Measurements from ENCODE around the gene SULT1C4.
"Not testable (repeated sequence)": the region's sequence is repeated elsewhere in the genome, so short reads cannot be mapped to it uniquely, and the experiment has no call there.

The SULT1C4 gene

GRCh38 chr2:108409768-108410167 is 32.0 kb downstream of the SULT1C4 start:
- FAIRE-seq: no peak

GRCh38 chr2:108412995-108413710 is 35.4 kb downstream of the SULT1C4 start:
- DNase-seq (ENCODE audit: insufficient read length, low spot score) (no peak), FAIRE-seq (no peak)

More at GRCh38 chr2:108409768-108410167, 32.0 kb downstream of the SULT1C4 start:
- DNase-seq (ENCODE audit: insufficient read length, low spot score): no peak

DNA sequence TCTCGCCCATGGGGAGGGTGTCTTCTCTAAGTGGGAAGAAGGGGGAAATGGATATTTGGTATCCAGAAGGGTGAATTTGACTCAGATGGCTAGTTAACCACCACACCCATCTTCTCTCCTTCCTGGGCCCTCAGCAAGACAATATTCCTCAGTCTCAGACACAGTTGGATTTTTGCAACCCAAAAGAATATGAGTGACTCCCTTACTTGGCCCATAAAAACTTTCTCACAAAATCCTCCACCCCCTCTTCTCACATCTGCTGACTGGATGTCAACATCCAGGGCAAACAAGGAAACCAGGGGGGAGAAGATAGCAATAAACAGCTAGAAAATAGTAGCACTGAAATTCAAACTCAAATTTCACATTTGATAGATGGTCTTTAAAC is 35.9 kb downstream of the SULT1C4 start:
- DNase-seq (ENCODE audit: insufficient read length, low spot score): no peak
- no peak for FAIRE-seq

GRCh38 chr2:108414256-108414876 is 36.6 kb downstream of the SULT1C4 start:
- FAIRE-seq: no peak
- no peak for DNase-seq (ENCODE audit: insufficient read length, low spot score)

GRCh38 chr2:108414945-108415344 is 37.2 kb downstream of the SULT1C4 start:
- FAIRE-seq (no peak), DNase-seq (ENCODE audit: insufficient read length, low spot score) (no peak)

DNA sequence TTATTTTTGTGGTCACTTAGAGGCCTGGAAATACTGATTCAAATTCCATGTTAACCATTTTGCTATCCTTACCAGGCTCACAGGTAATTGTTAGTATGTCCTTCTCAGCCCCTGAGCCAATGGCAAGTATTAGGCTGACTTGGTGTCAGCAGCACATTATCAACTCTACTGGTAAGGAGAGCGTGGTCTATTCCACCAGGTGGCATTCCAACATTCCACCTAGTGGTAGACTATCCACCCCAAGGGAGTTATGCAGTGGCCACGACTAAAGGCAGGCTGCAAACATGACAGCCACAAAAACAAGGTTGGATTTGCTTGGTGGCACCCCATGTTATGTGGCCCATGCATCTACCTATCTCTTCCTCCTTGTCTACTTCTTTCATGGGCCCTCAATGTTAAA is 39.5 kb downstream of the SULT1C4 start:
- DNase-seq (ENCODE audit: insufficient read length, low spot score) (no peak), FAIRE-seq (no peak)

DNA sequence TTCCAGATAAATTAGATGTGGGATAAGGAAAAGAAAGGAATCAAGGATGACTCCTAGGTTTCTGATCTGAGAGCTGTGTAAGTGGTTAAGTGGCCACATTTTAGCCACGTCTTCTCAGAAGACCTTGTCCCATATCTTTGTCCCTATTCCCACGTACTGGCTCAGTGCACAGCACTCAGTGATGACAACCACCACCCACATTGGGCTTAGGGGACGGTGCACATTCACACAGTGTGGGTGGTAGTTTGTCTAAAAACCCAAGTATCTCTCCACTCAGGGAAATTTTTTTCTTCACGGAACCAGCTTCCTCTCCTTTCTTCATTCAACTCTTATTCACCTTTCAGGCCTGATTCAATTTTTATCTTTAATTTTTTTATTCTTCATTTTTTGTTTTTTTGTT is 40.7 kb downstream of the SULT1C4 start:
- FAIRE-seq: no peak

GRCh38 chr2:108423067-108423466 is 45.3 kb downstream of the SULT1C4 start:
- no peak for FAIRE-seq
- no peak for DNase-seq (ENCODE audit: insufficient read length, low spot score)

More for the DNA sequence above, 40.7 kb downstream of the SULT1C4 start:
- DNase-seq (ENCODE audit: insufficient read length, low spot score): no peak

- FAIRE-seq: no peak
- DNase-seq (ENCODE audit: insufficient read length, low spot score): no peak
These were observed 45.9 kb downstream of the SULT1C4 start for GRCh38 chr2:108423502-108424251.

DNA sequence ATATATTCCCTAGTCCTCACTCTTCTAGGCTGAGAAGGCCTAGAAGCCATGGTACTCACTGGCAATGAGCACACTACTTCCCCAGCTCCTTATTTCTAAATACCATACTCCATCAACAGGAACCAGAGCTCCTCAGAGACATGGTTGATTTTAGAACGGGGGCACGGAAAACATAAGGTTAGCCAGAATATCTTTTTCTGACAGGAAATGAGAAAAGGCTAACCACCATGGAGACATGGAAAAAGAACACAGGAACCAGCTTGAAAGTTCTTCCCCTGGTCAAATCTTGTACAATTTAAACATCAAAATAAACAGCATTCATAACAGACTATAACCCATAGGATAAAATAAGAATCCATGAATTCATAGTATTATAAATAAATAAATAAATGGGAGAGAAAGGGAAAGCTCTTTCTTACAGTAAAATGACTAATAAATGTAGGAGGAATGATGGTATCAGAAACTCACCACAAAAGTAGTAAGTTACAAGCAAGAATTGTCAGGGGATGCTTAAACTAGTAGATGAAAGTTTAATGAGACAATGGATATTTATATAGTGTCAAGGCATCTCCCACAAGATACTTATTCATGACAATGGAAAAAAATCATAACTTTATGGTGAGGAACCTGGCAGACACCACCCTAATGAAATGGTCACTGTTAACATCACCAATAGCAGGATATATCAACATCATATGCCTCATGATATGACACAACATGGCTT is 50.7 kb downstream of the SULT1C4 start:
- no peak for DNase-seq (ENCODE audit: insufficient read length, low spot score)
- FAIRE-seq: no peak

DNA sequence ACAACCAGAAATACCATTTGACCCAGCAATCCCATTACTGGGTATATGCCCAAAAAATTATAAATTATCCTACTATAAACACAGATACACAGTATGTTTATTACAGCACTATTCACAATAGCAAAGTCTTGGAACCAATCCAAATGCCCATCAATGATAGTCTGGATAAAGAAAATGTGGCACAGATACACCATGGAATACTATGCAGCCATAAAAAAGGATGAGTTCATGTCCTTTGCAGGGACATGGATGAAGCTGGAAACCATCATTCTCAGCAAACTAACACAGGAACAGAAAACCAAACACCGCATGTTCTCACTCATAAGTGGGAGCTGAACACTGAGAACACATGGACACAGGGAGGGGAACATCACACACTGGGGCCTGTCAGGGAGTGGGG is 57.8 kb downstream of the SULT1C4 start:
- DNase-seq (ENCODE audit: insufficient read length, low spot score); FAIRE-seq: not testable (repeated sequence)

DNA sequence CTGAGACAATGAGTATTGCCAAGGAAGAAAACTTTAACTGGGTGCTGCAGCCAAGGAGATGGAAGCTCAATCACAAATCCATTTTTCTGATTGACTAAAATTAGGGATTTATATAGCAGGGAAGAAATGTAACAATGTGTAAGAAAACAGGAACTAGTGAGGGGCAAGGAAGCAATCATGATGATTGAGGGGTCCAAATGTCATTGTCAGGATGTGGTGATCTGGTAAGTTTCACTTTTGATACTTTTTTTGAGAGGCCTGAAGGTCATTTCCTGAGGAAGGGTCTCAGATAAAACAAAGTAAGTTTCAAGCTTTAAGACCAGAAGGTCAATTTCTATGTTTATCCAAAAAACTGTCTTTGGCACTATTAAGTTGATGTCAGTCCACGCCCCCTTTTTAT is 59.2 kb downstream of the SULT1C4 start:
- FAIRE-seq: no peak
- no peak for DNase-seq (ENCODE audit: insufficient read length, low spot score)

All from GM19239 (cell line).